Stomach (tissue), 4 donors: Measurements from ENCODE around the gene MBTD1.

Source experiments
- CTCF ChIP-seq, 7 experiments: fragments of 450-650 bp in 4 of 7; fragments of 200-600 bp in 3 of 7; sonication (generic) in 3 of 7; IDR thresholded peaks; one replicate each; pipeline ENCODE4 v1.5.1; 2016 to 2019; ENCODE audit warnings: antibody characterized with exemption in 7 of 7, control low read depth in 2 of 7, mild to moderate bottlenecking in 1 of 7
- EP300 ChIP-seq: sonication (generic); formaldehyde crosslinking; IDR thresholded peaks from one replicate; pipeline ENCODE4 v1.6.1; 2017; ENCODE audit warnings: antibody characterized with exemption
- POLR2A ChIP-seq, 4 donors: fragments of 450-650 bp; IDR thresholded peaks; one replicate each; pipeline ENCODE4 v1.6.1; 2016; ENCODE audit warnings: antibody characterized with exemption in 4 of 4, control low read depth in 2 of 4, mild to moderate bottlenecking in 1 of 4, moderate library complexity in 1 of 4
- POLR2AphosphoS5 ChIP-seq, 3 donors: sonication (generic); formaldehyde crosslinking; IDR thresholded peaks; one replicate each; pipeline ENCODE4 v1.6.1; 2016; ENCODE audit warnings: antibody characterized with exemption in 3 of 3

- TF ChIP-seq CTCF (IDR thresholded peaks at IDR 0.05): no peak
- TF ChIP-seq POLR2A (IDR thresholded peaks at IDR 0.05): no peak
- no peak for TF ChIP-seq POLR2AphosphoS5 (IDR thresholded peaks at IDR 0.05)
- TF ChIP-seq EP300: no peak
Observed at GRCh38 chr17:51270636-51271035, 10.8 kb upstream of the MBTD1 start.
